ENCODE data around the gene HES1.
"Not testable (repeated sequence)": the region's sequence is repeated elsewhere in the genome, so short reads cannot be mapped to it uniquely, and the experiment has no call there.

HES1 gene

DNA sequence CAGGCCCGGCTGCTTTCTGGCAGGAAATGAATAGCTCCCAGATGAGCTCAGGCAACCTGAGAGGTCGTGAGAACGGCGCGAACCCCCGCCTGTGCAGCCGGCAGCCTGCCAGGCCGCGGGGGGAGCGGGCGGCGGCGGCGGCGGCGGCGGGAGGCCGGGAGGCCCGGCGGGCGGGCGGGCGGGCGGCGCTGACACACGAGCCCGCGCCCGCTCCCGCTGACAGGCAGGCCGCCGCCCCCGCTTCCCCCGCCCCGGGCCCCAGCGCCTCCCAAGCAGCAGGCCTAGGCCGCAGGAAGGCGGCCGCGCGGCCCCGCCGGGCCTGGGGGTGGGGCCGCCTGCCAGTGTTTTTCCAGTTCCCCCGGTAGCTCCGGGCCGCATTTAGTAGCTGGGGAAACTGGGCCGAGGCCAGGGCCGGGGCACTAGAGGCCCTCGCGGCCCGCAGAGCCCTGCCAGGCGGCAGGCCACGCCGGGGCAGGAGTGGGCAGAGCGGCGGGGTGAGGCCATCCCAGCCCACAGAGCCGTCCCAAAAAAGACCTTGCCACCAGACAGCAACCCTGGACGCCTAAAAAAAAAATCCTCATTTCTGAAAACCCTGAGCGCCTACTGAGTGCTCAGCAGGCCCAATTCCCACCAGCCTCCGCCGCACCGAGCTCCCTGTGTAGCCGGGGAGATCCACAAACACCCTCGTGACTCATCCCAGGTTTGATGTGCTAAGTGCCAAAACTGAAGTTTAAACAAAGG is 5.6 kb downstream of the HES1 start:
- peak; percentile 91 for DNase-seq (ENCODE audit: low spot score)

DNA sequence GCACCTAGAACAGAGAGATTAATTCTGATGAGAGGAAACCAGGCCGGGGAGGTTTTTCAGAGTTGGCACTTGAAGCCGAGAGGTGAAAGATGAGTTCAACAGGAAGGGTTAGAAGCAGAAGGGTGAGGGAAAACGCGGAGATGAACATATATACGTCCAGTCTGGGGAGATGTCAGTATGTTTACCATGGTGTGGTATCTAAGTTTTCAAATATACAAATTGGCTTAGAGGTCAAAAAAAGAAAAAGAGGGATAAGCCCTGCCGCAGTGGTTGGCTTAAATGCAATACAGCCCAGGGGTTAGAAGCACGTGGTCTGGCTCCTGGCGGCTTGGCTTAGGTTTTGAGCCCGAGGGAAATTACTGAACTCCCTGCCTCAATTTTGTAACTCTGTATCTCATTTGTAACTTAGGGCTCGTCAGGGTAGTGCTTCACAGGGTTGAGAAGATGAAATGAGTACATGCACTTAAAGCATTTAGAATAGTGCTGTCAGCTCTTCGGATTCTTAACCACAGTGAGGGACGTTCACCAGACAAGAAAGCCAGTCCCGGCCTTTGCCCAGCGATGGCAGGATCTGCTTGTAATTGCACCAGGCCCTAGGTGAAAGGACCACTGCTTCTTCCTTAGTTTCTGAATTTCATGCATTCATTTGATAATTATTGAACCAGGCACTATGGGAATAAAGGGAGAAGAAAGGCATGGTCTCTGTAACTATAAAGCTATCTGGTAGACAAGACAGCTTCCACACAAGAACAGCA is 6.4 kb downstream of the HES1 start:
- DNase-seq (ENCODE audit: low spot score), result no peak

DNA sequence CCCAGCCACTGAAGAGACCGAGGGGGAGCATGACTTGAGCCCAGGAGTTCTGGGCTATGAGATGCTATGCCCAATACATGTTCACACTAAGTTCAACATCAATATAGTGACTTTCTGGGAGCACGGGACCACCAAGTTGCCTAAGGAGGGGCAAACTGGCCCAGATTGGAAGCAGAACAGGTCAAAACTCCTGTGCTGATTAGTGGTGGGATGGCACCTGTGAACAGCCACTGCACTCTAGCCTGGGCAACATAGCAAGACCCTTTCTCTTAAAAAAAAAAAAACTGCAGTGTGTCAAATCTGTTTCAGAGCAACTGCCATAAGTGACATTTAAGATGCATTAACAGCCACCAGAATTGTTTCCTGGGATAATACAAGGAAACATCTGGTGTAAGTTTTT is 9.8 kb downstream of the HES1 start:
- DNase-seq (ENCODE audit: low spot score), result no peak

DNA sequence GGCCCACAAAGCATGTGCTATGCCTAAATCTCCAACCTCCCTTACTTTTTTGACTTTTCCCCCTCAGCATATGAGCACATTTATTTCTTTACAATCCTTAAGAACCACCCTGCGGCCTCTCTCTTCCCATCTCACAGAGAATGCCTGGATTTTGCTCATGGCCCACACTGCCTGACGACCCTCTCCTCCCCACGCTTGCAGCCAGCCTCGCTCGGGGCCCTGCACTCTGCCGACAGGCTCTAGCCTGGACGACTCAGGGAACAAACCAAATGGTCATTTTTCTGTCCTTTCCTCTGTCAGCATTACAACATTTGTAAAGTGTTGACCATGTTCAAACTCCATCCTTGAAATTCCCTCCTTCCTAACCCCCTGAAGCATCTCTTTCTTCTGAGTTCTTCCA is 11.7 kb downstream of the HES1 start:
- DNase-seq (ENCODE audit: low spot score), result no peak

DNA sequence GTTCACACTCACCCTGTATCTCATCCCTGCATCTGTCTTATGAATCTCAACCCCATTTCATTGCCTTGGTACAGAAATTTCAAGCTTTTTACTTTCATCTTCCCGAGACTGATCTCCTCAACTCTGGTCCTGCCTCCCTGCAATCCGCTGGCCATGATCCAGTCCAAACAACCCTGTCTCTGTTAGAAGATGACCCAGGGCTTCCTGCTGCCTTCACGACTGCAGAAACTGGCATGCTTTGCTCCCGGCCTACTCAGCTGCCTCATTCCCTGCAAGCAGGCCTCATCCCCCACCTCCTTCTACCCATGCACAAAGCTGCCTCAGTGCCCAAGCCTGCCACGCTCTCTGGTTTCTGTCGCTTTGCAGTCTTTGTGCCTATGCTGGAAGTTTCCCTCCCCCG is 12.4 kb downstream of the HES1 start:
- no peak for DNase-seq (ENCODE audit: low spot score)

GRCh38 chr3:194150252-194150934 is 14.4 kb downstream of the HES1 start:
- DNase-seq (ENCODE audit: low spot score), result no peak

DNA sequence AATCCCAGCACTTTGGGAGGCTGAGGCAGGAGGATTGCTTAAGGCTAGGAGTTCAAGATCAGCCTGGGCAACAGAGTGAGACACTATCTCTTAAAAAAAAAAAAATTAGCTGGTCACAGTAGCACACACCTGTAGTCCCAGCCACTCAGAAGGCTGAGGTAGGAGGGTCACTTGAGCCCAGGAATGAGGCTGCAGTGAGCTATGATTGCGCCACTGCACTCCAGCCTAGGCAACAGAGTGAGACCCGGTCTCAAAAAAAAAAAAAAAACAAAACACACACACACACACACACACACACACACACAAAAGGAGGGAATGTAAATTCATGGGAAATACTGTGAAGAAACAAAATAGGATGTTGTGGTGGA is 15.0 kb downstream of the HES1 start:
- not testable (repeated sequence) for DNase-seq (ENCODE audit: low spot score)

DNA sequence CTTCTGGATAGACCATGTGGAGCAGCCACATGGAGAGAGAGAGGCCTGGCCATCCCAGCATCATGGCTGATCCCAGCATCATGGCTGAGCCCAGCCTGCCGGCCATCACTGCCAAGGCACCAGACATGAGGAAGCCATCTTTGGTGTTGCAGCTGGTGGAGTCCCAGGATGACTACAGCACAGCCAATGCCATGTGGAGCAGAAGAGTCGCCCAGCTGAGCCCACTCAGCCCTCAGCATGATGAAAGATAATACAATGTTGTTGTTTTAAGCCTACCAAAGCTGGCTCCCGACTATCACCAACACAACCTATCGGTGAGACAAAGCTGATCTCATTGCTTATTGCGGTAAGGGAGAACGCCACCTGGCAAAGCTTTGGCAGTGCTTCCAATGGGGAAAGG is 18.4 kb downstream of the HES1 start:
- no peak for DNase-seq (ENCODE audit: low spot score)

- DNase-seq (ENCODE audit: low spot score), result no peak
These were observed 20.1 kb downstream of the HES1 start for GRCh38 chr3:194156095-194156494.

DNA sequence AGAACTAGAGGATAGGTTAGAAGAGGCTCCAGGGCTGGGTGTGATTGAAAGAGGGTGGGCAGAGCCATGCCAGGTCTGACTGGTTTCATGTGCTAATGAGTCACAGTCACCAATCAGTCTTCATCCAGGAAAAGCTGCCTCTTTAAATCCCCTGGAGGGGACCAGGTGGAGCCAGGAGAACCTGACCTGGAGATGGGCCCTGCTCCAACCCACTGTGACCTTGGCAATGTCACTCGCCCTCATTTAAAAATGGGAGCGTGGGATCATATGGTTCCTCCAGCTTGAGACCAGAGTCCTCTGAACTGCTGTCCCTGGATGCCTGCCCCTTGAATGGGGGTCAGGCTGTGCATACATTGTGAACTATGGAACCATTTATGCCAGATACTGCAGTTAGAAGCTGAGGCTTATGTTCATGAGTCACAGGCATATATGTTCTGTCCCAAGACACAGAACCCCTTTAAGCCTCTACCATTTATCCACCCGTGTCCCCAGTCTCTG is 23.0 kb downstream of the HES1 start:
- DNase-seq (ENCODE audit: low spot score), result no peak

- no peak for DNase-seq (ENCODE audit: low spot score)
These were observed 24.2 kb downstream of the HES1 start for GRCh38 chr3:194160158-194160557.

- DNase-seq (ENCODE audit: low spot score), result no peak
These were observed 25.4 kb downstream of the HES1 start for GRCh38 chr3:194161131-194162045.

DNA sequence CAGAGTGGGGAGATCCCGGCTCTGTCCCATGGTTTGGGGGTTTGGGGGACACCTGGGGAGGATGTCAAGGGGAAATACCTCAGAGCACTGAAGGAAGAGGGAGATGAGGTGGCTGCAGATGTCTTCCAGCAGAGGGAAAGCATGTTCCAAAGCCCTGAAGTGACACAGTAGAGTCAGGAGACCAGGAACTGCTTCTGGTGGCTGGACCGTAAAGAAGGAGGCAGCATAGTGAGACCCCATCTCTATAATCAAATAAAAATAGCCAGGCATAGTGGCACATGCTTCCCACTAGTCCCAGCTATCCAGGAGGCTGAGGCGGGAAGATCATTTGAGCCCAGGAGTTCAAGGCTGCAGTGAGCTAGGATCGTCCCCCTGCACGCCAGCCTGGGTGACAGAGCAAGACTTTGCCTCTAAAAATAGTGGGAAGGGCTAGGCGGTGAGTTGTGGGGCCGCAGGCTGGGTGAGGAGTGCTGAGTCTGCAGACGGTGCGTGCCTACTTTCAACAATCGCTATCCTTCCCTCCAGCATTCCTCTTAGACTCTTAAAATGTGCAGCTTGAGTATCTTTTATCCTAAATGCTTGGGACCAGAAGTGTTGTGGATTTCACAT is 26.2 kb downstream of the HES1 start:
- DNase-seq (ENCODE audit: low spot score), result no peak

- no peak for DNase-seq (ENCODE audit: low spot score)
These were observed 27.1 kb downstream of the HES1 start for GRCh38 chr3:194162817-194163584.

GRCh38 chr3:194163697-194164096 is 27.7 kb downstream of the HES1 start:
- no peak for DNase-seq (ENCODE audit: low spot score)

DNA sequence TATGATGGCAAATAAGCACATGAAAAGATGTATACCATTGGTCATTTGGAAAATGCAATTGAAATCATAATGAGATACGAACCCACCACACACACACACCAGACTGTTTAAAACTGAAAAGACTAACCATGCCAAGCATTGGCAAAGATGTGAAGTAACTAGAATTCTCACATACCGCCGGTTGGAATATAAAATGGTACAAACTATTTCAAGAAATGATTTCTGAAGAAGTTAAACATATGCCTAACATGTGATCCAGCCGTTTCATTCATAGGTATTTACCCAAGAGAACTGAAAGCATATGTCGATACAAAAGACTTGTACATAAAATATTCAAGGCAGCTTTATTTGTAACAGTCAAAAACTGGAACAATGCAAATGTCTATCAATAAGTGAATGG is 28.9 kb downstream of the HES1 start:
- no peak for DNase-seq (ENCODE audit: low spot score)

DNA sequence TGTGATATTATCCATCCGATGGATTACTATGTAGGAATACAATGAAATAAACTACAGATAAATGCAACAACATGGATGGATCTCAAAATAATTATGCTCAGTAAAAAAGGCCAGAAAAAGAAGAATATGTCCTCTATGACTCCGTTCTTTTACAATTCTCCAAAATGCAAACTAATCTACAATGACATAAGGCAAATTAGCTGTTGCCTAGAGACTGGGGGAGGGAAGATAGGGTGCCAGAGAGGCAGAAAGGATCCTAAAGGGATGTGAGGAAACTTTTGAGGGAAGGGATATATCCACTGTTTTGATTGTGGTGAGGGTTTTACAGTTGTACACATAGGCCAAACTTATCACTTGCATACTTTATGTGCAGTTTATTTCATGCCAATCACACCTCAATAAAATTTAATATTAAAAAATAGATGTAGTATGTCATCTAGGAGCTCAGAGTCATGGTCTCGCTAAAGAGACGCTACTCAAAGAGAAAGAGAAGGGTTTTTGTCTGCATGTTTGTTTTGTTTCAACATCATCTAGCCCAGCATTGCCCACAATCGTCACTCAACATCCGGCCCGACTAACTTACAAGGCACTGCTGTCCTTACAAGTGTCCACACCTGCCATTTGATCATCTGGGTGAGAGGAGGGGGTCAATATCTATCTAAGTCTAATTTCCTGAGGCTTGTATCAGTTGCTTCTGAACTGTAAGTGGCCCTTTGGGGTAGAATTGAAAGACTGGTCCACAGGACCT is 29.5 kb downstream of the HES1 start:
- no peak for DNase-seq (ENCODE audit: low spot score)

DNA sequence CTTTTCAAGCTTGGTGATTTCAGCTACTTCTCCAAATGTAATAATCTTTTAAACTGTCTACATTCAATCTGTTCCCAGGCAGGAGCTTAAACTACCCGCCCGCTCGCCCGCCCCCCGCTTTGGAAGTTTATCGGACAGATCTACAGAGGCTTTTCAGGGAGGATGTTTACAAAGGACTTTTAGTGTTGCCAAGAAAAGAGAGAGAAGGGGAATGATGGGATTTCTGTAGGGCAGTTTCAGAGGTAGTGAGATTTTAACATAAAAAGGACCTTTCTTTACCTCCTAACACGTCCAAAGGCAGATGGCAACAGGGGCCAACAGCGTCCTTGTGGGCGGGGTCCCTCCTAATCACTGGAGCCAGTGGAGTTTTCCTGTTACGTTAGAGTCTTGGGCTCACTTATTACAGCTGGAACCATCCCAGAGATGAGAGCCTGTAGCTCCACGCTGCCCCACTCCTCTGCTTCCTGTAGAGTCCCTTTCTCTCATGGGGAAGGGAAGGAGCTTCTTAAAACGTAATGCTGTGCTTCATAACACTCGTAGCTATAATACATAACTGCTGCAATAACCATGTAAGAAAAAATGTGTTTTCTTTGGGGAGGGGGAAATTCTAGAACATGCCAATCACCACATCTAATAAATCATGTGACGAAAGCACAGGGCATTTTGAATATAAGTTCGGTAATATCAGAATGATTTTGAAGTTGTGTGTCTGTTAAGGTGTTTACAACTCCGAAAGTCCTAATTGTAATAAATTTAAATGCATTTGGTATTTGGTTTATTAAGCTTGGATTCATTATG is 30.9 kb downstream of the HES1 start:
- no peak for DNase-seq (ENCODE audit: low spot score)

Data from GM03348 (cell line).